Neutrophil (primary cell): Measurements from ENCODE around the gene KCND2.

Source experiments
- H3K27ac ChIP-seq: fragments of 200-600 bp; sonication (generic); 2 replicates; pipeline ENCODE4 v1.5.1; 2016; ENCODE audit warnings: mild to moderate bottlenecking, moderate library complexity
- H3K27me3 ChIP-seq: fragments of 200-600 bp; sonication (generic); 2 replicates; pipeline ENCODE4 v1.6.0; 2016; ENCODE audit warnings: mild to moderate bottlenecking
- H3K36me3 ChIP-seq: fragments of 200-600 bp; sonication (generic); 2 replicates; pipeline ENCODE4 v1.5.1; 2017
- H3K4me1 ChIP-seq, 2 experiments: fragments of 200-600 bp in 1 of 2; sonication (generic) in 1 of 2; 1 replicate in 1 of 2; 2 replicates in 1 of 2; pipeline versions ENCODE4 v1.5.1 to v1.6.1; 2013 to 2016; ENCODE audit warnings: low read depth in 1 of 2, low read length in 1 of 2, mild to moderate bottlenecking in 1 of 2, moderate library complexity in 1 of 2; ENCODE audit not compliant: control insufficient read depth in 1 of 2, insufficient read depth in 1 of 2
- H3K4me3 ChIP-seq, 2 experiments: fragments of 200-600 bp in 1 of 2; sonication (generic) in 1 of 2; 1 replicate in 1 of 2; 2 replicates in 1 of 2; pipeline ENCODE4 v1.5.1; 2013 to 2016; ENCODE audit warnings: low read depth in 1 of 2, low read length in 1 of 2, mild to moderate bottlenecking in 1 of 2, moderate library complexity in 1 of 2
- H3K9me3 ChIP-seq: fragments of 200-600 bp; sonication (generic); 2 replicates; pipeline ENCODE4 v1.5.1; 2016
- CTCF ChIP-seq: fragments of 200-600 bp; sonication (generic); IDR thresholded peaks from 2 replicates; pipeline ENCODE4 v1.5.1; 2016; ENCODE audit warnings: antibody characterized with exemption

The KCND2 gene

GRCh38 chr7:120431016-120431415 lies 158.0 kb downstream of the KCND2 start:
- no peaks in the 10 kb centered on the region for H3K4me1 ChIP-seq
- no peaks in the 10 kb centered on the region for H3K36me3 ChIP-seq
- no peaks in the 10 kb centered on the region for H3K9me3 ChIP-seq
- TF ChIP-seq CTCF = no peak
- H3K27ac ChIP-seq = no peak overlapping the region
- no peak overlapping the region for H3K4me3 ChIP-seq
- no peaks in the 10 kb centered on the region for H3K27me3 ChIP-seq

- H3K9me3 ChIP-seq = no peaks in the 10 kb centered on the region
- no peaks in the 10 kb centered on the region for H3K4me1 ChIP-seq
- no peak for TF ChIP-seq CTCF
Observed at GRCh38 chr7:120436487-120437060, 163.6 kb downstream of the KCND2 start.

GRCh38 chr7:120441850-120442249 lies 168.9 kb downstream of the KCND2 start:
- no peaks in the 10 kb centered on the region for H3K9me3 ChIP-seq
- TF ChIP-seq CTCF = no peak
- H3K36me3 ChIP-seq = no peaks in the 10 kb centered on the region
- no peaks in the 10 kb centered on the region for H3K27me3 ChIP-seq
- no peak overlapping the region for H3K4me3 ChIP-seq
- H3K27ac ChIP-seq = no peak overlapping the region
- no peaks in the 10 kb centered on the region for H3K4me1 ChIP-seq

More at GRCh38 chr7:120436487-120437060, 163.6 kb downstream of the KCND2 start:
- Histone ChIP-seq H3K27me3 (no peaks in the 10 kb centered on the region), H3K27ac (no peak overlapping the region), H3K36me3 (no peaks in the 10 kb centered on the region), H3K4me3 (no peak overlapping the region)

GRCh38 chr7:120442838-120443237 lies 169.9 kb downstream of the KCND2 start:
- Histone ChIP-seq H3K36me3 (no peaks in the 10 kb centered on the region), H3K4me1 (no peaks in the 10 kb centered on the region), H3K9me3 (no peaks in the 10 kb centered on the region), H3K27me3 (no peaks in the 10 kb centered on the region), H3K27ac (no peak overlapping the region), H3K4me3 (no peak overlapping the region)
- TF ChIP-seq CTCF = no peak

- Histone ChIP-seq H3K4me1 (no peaks in the 10 kb centered on the region), H3K27me3 (no peaks in the 10 kb centered on the region), H3K36me3 (no peaks in the 10 kb centered on the region), H3K9me3 (no peaks in the 10 kb centered on the region), H3K4me3 (no peak overlapping the region), H3K27ac (no peak overlapping the region)
- no peak for TF ChIP-seq CTCF
Observed at GRCh38 chr7:120444650-120445049, 171.7 kb downstream of the KCND2 start.

GRCh38 chr7:120445276-120445675 lies 172.3 kb downstream of the KCND2 start:
- Histone ChIP-seq H3K4me3 (no peak overlapping the region), H3K4me1 (no peaks in the 10 kb centered on the region), H3K27ac (no peak overlapping the region), H3K27me3 (no peaks in the 10 kb centered on the region), H3K9me3 (no peaks in the 10 kb centered on the region), H3K36me3 (no peaks in the 10 kb centered on the region)
- no peak for TF ChIP-seq CTCF
